C1 segment of cervical spinal cord (tissue), 14 donors: ENCODE results near the gene ANO6.
"Not testable (repeated sequence)": the region's sequence is repeated elsewhere in the genome, so short reads cannot be mapped to it uniquely, and the experiment has no call there.

ENCODE experiments used
- DNase-seq, 14 donors: peaks; one replicate each; lab custom pipeline; 2025; lab: John Stamatoyannopoulos, UW

Gene ANO6, protein sequence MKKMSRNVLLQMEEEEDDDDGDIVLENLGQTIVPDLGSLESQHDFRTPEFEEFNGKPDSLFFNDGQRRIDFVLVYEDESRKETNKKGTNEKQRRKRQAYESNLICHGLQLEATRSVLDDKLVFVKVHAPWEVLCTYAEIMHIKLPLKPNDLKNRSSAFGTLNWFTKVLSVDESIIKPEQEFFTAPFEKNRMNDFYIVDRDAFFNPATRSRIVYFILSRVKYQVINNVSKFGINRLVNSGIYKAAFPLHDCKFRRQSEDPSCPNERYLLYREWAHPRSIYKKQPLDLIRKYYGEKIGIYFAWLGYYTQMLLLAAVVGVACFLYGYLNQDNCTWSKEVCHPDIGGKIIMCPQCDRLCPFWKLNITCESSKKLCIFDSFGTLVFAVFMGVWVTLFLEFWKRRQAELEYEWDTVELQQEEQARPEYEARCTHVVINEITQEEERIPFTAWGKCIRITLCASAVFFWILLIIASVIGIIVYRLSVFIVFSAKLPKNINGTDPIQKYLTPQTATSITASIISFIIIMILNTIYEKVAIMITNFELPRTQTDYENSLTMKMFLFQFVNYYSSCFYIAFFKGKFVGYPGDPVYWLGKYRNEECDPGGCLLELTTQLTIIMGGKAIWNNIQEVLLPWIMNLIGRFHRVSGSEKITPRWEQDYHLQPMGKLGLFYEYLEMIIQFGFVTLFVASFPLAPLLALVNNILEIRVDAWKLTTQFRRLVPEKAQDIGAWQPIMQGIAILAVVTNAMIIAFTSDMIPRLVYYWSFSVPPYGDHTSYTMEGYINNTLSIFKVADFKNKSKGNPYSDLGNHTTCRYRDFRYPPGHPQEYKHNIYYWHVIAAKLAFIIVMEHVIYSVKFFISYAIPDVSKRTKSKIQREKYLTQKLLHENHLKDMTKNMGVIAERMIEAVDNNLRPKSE

GRCh38 chr12:45215419-45216229 lies at the start of gene ANO6:
Gene ANO6 (plus strand): TSS chr12:45216095. CDS start chr12:45216322, 227 bp downstream.
- DNase-seq = peak in 12 of 14 donors; percentile 24 to 80 (median 70)

- no peak for DNase-seq
These were observed 46.9 kb upstream of the ANO6 start for GRCh38 chr12:45168976-45169375.

GRCh38 chr12:45170456-45171042 lies 45.3 kb upstream of the ANO6 start:
- DNase-seq = peak in 10 of 14 donors; percentile 1 to 54 (median 8)

GRCh38 chr12:45173293-45173692 lies 42.6 kb upstream of the ANO6 start:
- DNase-seq = not testable (repeated sequence)

DNA sequence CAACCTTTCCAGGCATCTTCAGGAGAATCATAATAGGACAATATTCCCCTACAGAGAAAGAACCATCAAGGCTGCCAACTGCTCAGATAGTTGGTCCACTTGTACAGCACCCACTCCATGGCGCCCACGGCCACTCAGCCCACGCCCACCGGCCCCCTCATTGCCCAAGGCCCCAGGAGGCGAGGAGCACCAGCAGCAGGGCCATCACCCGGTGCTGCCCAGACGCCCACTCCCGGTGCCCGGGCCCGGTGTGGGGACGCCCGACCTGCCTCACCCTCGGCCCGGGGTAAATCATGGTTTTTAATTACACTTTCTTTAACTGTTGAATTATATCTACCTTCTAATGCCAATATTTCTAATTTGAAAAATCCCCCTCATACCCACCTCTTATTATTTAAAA lies 41.3 kb upstream of the ANO6 start:
- DNase-seq = no peak

- DNase-seq = no peak
These were observed 37.1 kb upstream of the ANO6 start for GRCh38 chr12:45178771-45179170.

- no peak for DNase-seq
These were observed 33.4 kb upstream of the ANO6 start for GRCh38 chr12:45182511-45182910.

GRCh38 chr12:45183246-45183645 lies 32.6 kb upstream of the ANO6 start:
- no peak for DNase-seq

GRCh38 chr12:45184147-45184963 lies 31.5 kb upstream of the ANO6 start:
- DNase-seq = no peak

DNA sequence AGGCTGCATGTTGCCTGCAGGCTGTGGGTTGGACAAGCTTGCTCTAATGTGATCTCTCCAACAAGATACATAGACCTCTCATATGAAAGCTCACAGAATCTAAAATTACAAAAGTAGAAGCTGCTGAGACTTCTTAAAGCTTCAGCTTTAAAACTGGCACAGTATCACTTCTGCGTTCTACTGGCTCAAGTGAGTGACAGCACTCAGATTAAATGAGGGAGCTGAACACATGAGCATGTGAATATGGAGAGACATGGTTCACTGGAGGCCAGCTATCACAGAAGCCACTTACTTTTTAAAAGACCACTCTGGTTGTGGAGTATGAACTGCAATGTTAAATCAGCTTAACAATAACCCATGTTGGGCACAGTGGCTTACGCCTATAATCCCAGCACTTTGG lies 29.1 kb upstream of the ANO6 start:
- no peak for DNase-seq

- DNase-seq = no peak
These were observed 26.0 kb upstream of the ANO6 start for GRCh38 chr12:45189766-45190403.

- DNase-seq = no peak
These were observed 24.7 kb upstream of the ANO6 start for GRCh38 chr12:45191239-45191638.

DNA sequence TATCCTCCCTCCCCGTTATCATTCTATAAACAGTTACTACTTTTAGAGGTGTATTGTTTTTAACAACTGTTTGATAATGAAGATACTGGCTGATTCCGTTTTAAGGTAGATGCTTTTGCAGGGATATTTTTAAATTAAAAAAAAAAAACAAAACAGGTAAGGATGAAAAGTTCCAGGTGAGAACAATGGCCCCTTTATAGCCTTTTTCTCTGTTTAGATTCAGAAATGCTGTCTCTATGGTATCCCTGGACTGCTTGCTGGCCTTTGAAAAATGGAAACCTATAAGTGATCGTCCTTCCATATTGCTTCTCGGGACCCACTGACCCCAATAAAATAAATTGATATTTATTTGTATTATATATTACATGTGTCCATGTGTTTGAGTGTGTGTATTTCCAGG lies 23.2 kb upstream of the ANO6 start:
- no peak for DNase-seq

- DNase-seq = no peak
These were observed 15.3 kb upstream of the ANO6 start for GRCh38 chr12:45200491-45201043.

DNA sequence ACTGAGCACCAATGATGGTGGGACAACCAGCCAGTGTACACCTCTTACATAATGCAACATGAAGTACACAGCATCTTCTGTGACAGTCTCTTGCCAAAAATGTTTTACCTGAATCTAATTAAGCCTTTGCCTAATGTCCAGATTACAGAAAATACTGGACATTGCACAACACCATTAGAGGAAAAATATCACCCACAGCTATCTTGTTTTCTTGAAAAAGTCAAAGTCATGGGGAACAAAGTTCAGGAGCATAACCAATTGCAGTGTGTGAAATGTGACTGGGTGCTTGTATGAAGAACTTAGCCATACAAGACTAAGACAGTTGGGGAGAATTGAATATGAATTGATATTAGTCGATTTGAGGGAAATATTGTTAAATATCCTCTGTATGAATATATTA lies 12.1 kb upstream of the ANO6 start:
- no peak for DNase-seq

DNA sequence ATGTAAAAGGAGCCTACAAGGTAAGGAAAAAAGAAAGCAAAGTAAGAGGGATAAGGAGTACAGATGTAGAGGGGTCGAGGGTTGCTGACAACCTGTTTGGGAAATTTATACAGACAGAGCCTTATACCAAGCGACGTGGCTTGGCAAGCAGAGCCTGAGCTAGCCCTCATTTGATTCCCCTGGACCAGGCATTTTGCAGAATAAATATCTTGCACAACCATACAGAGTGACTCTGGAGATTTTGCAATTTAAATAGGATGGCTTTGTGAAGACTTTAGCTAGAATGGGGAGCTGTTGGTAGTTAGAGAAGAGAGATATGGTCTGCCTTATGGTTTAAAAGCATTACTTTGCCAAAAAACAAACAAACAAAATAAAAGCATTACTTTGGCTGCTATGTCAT lies 11.1 kb upstream of the ANO6 start:
- DNase-seq = no peak

DNA sequence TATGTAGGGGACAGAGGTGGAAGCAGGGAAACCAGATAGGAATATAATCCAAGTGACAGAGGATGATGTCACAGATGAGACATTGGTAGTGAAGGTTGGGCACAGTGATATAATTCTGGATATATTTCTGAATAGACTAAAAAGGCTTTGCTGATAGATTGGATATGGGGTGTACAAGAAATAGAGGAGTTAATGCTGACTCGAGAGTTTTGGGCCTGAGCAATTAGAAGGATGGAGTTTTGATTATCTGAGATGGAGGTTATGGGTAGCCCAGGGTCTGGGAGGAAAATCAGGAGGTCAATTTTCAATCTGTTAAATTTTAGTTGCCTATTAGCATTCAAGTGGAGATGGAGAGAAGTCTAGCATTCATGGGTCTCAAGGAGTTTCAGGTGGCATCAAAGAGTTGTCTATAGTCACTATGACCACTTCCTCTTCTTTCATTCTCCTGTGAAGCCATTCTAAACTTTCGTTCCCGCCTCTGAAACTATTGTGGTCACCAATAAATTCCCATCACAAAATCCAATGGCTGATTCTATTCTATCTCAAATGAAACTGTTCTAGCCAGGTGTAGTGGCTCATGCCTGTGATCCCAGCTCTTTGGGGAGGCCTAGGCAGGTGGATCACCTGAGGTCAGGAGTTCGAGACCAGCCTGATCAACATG lies 10.6 kb upstream of the ANO6 start:
- DNase-seq = no peak

GRCh38 chr12:45208604-45209487 lies 7.0 kb upstream of the ANO6 start:
- DNase-seq = no peak
